Caco-2 (cell line): ENCODE data around the gene DBP. TPM values are rescaled to one million over a fixed set of nuclear protein-coding genes. Genes with fewer than 3 reads are reported as not detected.

Experiments
- BruUV-seq: library from RNA; stranded (reverse); fragments of 400-500 nt; replicated peaks from 2 replicates; lab custom pipeline; 2021; lab: Mats Ljungman, UMichigan
- CTCF ChIA-PET: fragments of 300-600 bp; sonication (Branson Sonifier 250); formaldehyde crosslinking; loops from one replicate; lab custom pipeline; 2022; ENCODE audit warnings: antibody characterized with exemption; lab: Charles Lee
- POLR2A ChIA-PET: fragments of 300-600 bp; sonication (Branson Sonifier 250); formaldehyde crosslinking; loops from one replicate; lab custom pipeline; 2022; ENCODE audit warnings: antibody characterized with exemption; lab: Charles Lee
- DNase-seq, 2 experiments: peaks; one replicate each; pipeline versions ENCODE4 v3.0.0 to v3.0.0-alpha.2; 2020 to 2022
- H3K27me3 ChIP-seq: replicated peaks from 2 replicates; pipeline ENCODE4 v1.6.0; 2011; ENCODE audit warnings: low read length; ENCODE audit not compliant: control insufficient read depth, insufficient read depth
- H3K36me3 ChIP-seq: 2 replicates; pipeline ENCODE4 v1.5.1; 2011; ENCODE audit warnings: low read length; ENCODE audit not compliant: control insufficient read depth, insufficient read depth
- H3K4me1 ChIP-seq: fragments of 250-450 bp; sonication (Bioruptor Pico); 2 replicates; pipeline ENCODE4 v1.5.1; 2020; ENCODE audit warnings: mild to moderate bottlenecking
- H3K4me3 ChIP-seq: 2 replicates; pipeline ENCODE4 v1.5.1; 2011; ENCODE audit warnings: low read depth, mild to moderate bottlenecking, control low read depth, low read length
- H3K9me3 ChIP-seq: fragments of 250-450 bp; sonication (Bioruptor Pico); 2 replicates; pipeline ENCODE4 v1.5.1; 2020; ENCODE audit warnings: mild to moderate bottlenecking, moderate library complexity
- H3K27ac Mint-ChIP-seq: one replicate; pipeline ENCODE4 v1.8.0; 2022; ENCODE audit warnings: mixed read lengths; ENCODE audit not compliant: unreplicated experiment
- H3K27me3 Mint-ChIP-seq: one replicate; pipeline ENCODE4 v1.8.0; 2022; ENCODE audit warnings: mixed read lengths; ENCODE audit not compliant: insufficient read depth, unreplicated experiment
- H3K36me3 Mint-ChIP-seq: one replicate; pipeline ENCODE4 v1.8.0; 2022; ENCODE audit warnings: mild to moderate bottlenecking, mixed read lengths; ENCODE audit not compliant: insufficient read depth, unreplicated experiment
- H3K4me1 Mint-ChIP-seq: one replicate; pipeline ENCODE4 v1.8.0; 2022; ENCODE audit warnings: low read depth, mixed read lengths; ENCODE audit not compliant: unreplicated experiment
- H3K4me3 Mint-ChIP-seq: one replicate; pipeline ENCODE4 v1.8.0; 2022; ENCODE audit warnings: mild to moderate bottlenecking, moderate library complexity, mixed read lengths; ENCODE audit not compliant: unreplicated experiment
- H3K9me3 Mint-ChIP-seq: one replicate; pipeline ENCODE4 v1.8.0; 2022; ENCODE audit warnings: mixed read lengths; ENCODE audit not compliant: unreplicated experiment
- CTCF ChIP-seq, 2 experiments: fragments of 200-600 bp in 1 of 2; IDR thresholded peaks; 1 replicate in 1 of 2; 2 replicates in 1 of 2; pipeline versions ENCODE4 v1.5.1 to v1.8.0; 2011 to 2022; ENCODE audit warnings: antibody characterized with exemption in 1 of 2, control low read depth in 1 of 2, inconsistent platforms in 1 of 2, low read depth in 1 of 2, low read length in 1 of 2, mild to moderate bottlenecking in 1 of 2, moderate library complexity in 1 of 2; ENCODE audit not compliant: insufficient read depth in 1 of 2, severe bottlenecking in 1 of 2, unreplicated experiment in 1 of 2
- intact Hi-C: fragments of 100-400 bp; cut with micrococcal nuclease; formaldehyde crosslinking; loops from one replicate; pipeline ENCODE4 v1.10.0; 2022; ENCODE audit not compliant: unreplicated experiment
- total RNA-seq: library from RNA; stranded (reverse); gene quantifications from 2 replicates; pipeline ENCODE4 v1.2.3, GENCODE V29; 2022

DBP gene
- total RNA-seq, 1 experiment from 2014 or later, result 17.4 TPM

GRCh38 chr19:48629297-48629598 lies 7.9 kb downstream of the DBP start:
- H3K9me3 Mint-ChIP-seq, result no peaks in the 10 kb centered on the region
- Histone ChIP-seq H3K27me3 (no peaks in the 10 kb centered on the region), H3K9me3 (no peaks in the 10 kb centered on the region), H3K36me3 (peaks cover 1% of the 10 kb centered on the region; the same call in 1 of the 2 replicates), H3K4me1 (peaks cover 67% of the 10 kb centered on the region), H3K4me3 (no peak overlapping the region)
- no TSS peak for BruUV-seq
- peaks cover 95% of the 10 kb centered on the region for H3K36me3 Mint-ChIP-seq
- intact Hi-C loops, result no loop called here
- CTCF ChIA-PET, result interaction anchor here (0.5 kb wide), 1 partner anchor 17 kb away, joined by 4 read pairs; no protein-coding TSS in a partner anchor
- H3K27me3 Mint-ChIP-seq, result no peaks in the 10 kb centered on the region
- no peak for DNase-seq
- POLR2A ChIA-PET, result no interaction called here
- no peak for TF ChIP-seq CTCF (IDR thresholded peaks at IDR 0.05; ENCODE audit: insufficient read depth in 1 of 2, low read depth in 1 of 2, low read length in 1 of 2, severe bottlenecking in 1 of 2, unreplicated experiment in 1 of 2)
- H3K27ac Mint-ChIP-seq, result peak overlapping the region; percentile 54
- H3K4me1 Mint-ChIP-seq, result peaks cover 37% of the 10 kb centered on the region
- H3K4me3 Mint-ChIP-seq, result no peak overlapping the region

GRCh38 chr19:48628486-48629296 lies 8.5 kb downstream of the DBP start:
- Histone ChIP-seq H3K4me3 (no peak overlapping the region), H3K27me3 (no peaks in the 10 kb centered on the region), H3K36me3 (peaks cover 1% of the 10 kb centered on the region; the same call in 1 of the 2 replicates), H3K9me3 (no peaks in the 10 kb centered on the region), H3K4me1 (peaks cover 63% of the 10 kb centered on the region)
- H3K27ac Mint-ChIP-seq, result peak overlapping the region; percentile 54
- peaks cover 37% of the 10 kb centered on the region for H3K4me1 Mint-ChIP-seq
- H3K4me3 Mint-ChIP-seq, result peak overlapping the region; percentile 51
- intact Hi-C loops, result no loop called here
- no peaks in the 10 kb centered on the region for H3K9me3 Mint-ChIP-seq
- CTCF ChIA-PET, result interaction anchor here (0.5 kb wide), 1 partner anchor 16 kb away, joined by 4 read pairs; no protein-coding TSS in a partner anchor
- no peak for TF ChIP-seq CTCF (IDR thresholded peaks at IDR 0.05; ENCODE audit: insufficient read depth in 1 of 2, low read depth in 1 of 2, low read length in 1 of 2, severe bottlenecking in 1 of 2, unreplicated experiment in 1 of 2)
- POLR2A ChIA-PET, result no interaction called here
- H3K27me3 Mint-ChIP-seq, result no peaks in the 10 kb centered on the region
- peak in 1 of 2 experiments; percentile 45 for DNase-seq
- no TSS peak for BruUV-seq
- peaks cover 95% of the 10 kb centered on the region for H3K36me3 Mint-ChIP-seq

GRCh38 chr19:48627865-48628314 lies 9.3 kb downstream of the DBP start:
- Histone ChIP-seq H3K27me3 (no peaks in the 10 kb centered on the region), H3K36me3 (peaks cover 1% of the 10 kb centered on the region; the same call in 1 of the 2 replicates), H3K9me3 (no peaks in the 10 kb centered on the region), H3K4me1 (peaks cover 60% of the 10 kb centered on the region), H3K4me3 (no peak overlapping the region)
- intact Hi-C loops, result no loop called here
- peak overlapping the region; percentile 79 for H3K27ac Mint-ChIP-seq
- no peaks in the 10 kb centered on the region for H3K9me3 Mint-ChIP-seq
- H3K36me3 Mint-ChIP-seq, result peaks cover 93% of the 10 kb centered on the region
- BruUV-seq, result no TSS peak
- no peak for DNase-seq
- CTCF ChIA-PET, result no interaction called here
- no peak for TF ChIP-seq CTCF (IDR thresholded peaks at IDR 0.05; ENCODE audit: insufficient read depth in 1 of 2, low read depth in 1 of 2, low read length in 1 of 2, severe bottlenecking in 1 of 2, unreplicated experiment in 1 of 2)
- peak overlapping the region; percentile 56 for H3K4me3 Mint-ChIP-seq
- H3K27me3 Mint-ChIP-seq, result no peaks in the 10 kb centered on the region
- POLR2A ChIA-PET, result interaction anchor here (0.6 kb wide), 1 partner anchor 368 kb away, joined by 4 read pairs; no protein-coding TSS in a partner anchor
- H3K4me1 Mint-ChIP-seq, result peaks cover 36% of the 10 kb centered on the region
